NCI-H774 (cell line): ENCODE data around the gene MICAL3.
"Not testable (repeated sequence)": the region's sequence is repeated elsewhere in the genome, so short reads cannot be mapped to it uniquely, and the experiment has no call there.

Experiments
- DNase-seq: peaks from one replicate; lab custom pipeline; 2025; lab: John Stamatoyannopoulos, UW

MICAL3 gene

DNA sequence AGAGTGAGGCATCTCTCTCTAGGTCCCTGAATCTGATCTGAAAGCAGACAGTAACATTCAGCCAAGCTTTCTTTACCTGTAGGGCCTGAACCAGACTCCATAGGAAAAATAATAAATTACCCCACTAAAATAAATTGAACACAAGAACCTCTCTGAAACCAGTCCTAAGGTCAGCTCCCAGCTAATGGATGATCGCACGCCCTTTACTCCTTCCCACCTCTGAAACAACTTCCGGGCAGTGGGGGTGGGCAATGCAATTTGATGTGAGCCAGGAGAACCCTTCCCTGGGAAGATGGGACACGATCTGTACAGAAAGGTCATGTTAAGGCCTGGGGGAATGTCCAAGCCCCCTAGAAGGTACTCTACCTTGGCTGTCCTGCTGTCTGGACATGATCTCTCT lies 71.2 kb downstream of the MICAL3 start:
- no peak for DNase-seq

DNA sequence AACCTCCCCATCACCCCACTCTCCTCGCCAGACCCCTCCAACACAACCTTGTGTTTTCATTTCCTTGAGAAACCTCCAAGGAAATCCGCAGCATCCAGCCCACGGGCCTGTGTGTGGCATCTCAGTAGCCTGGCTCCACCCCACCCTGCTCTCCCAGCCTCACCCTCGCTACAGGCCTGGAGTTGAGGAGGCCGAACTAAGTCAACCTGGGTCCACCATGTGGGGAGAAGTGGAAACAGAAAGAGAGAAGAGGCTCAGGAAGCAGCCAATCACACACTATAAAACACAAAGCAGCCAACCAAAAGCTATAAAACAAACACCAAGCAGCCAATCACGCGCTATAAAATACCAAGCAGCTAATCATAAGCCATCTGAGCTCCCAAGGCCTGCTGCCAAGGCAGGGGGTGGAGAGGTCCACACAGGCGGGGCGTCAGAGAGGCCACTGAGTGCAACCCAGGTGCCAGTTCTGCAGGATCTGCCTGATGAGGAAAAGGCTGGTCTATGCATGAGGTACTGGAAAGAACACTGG lies 72.0 kb downstream of the MICAL3 start:
- DNase-seq = no peak

DNA sequence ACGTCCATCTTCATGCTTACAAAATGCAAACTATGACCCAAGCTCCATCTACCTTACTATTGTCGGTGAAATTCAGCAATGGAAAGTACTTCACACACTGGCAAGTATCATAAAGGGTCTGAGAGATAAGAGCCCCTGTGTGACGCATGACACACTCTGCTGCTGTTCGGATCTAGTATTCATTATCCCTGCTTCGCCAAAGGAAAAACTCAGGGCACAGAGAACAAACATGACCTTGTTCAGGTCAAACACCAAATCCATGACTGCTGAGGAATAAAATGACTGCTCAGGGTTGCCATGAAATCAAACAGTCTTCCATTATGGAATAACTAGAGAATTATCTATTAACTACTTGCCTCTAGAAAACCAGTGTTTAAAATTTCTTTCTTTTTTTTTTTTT lies 73.0 kb downstream of the MICAL3 start:
- no peak for DNase-seq

- no peak for DNase-seq
Measured at GRCh38 chr22:17950651-17951214, 73.6 kb downstream of the MICAL3 start.

DNA sequence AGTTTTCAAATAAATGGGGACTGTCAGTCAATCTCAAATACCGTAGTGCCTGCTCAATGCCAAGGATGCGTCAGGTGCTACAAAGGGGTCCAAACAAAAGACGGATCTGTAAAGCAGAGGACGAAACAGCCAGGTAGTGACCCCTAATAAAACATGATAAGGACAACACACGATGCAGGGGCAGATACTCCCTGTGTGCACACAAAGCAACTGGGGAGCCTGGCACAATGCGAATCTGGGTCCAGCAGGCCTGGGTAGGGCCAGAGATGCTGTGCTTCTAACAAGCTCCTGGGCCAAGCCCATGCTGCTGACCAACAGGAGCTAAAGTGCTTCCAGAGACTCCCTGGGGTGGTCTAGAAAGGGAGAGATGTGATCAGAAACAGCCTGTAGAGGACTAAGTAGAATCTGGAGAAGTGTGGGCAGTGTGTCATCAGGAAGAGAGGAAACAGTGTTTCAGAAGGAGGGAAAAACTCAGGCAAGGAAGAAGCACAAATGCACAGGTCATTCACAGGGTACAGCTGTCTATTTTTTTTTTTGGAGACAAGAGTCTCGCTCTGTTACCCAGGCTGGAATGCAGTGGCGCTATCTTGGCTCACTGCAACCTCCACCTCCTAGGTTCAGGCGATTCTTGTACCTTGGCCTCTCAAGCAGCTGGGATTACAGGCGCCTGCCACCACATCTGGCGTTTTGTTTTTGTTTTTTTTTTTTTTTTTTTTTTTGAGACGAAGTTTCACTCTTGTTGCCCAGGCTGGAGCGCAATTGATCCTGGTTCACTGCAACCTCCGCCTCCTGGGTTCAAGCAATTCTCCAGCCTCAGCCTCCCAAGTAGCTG lies 74.5 kb downstream of the MICAL3 start:
- DNase-seq = no peak

DNA sequence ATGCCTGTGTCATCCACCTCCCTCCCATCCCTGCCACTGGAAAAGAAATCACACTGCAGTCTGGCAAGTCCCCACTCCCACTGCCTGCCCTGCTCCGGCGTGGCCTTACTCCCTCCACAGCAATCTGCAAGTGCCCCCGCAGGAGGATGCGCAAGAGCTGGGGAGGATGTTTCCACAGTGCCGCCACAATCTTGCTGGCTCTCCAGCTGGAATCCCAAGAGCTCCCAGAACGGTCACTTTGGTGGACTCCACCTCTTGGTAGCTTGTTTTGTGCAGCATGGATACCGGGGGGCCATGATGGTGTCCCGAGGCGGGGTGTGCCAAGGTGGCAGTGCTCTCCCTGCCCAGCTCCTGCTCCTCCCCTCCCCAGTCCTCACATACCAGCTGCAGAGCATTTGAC lies 76.3 kb downstream of the MICAL3 start:
- no peak for DNase-seq

DNA sequence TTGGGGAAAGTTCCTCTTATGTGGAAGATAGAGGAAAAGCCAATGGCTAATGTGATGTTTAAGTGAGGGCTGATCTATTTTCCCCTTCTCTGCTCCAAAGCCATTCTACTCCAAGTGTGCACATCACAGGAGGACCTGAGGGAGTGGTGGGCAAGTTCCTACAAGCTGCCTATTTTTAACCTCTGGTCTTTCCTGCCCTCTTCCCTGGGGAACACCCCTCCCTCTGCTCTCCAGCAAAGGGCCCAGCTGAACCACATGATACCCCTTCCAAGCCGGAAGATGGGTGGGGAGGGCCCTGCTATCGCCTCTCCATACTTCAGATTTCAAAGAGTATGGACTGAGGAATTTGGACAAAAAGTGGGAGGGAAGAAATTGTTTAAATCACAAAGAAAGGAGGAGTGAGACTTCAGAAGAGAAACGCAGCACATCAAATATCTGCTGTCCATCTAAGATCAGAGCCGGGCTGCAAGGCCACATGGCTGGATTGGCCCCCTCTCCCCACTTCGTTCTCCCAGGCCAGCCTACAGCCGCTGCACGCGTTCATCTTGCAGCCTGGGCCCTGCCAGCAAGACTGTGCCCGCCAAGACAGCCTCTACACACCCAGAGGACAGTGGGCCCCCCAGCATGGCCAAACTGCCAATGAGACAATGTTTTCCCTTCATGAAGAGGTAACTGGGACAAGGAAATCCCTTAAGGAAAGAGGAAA lies 77.5 kb downstream of the MICAL3 start:
- no peak for DNase-seq

GRCh38 chr22:17945888-17946648 lies 78.3 kb downstream of the MICAL3 start:
- DNase-seq = no peak

DNA sequence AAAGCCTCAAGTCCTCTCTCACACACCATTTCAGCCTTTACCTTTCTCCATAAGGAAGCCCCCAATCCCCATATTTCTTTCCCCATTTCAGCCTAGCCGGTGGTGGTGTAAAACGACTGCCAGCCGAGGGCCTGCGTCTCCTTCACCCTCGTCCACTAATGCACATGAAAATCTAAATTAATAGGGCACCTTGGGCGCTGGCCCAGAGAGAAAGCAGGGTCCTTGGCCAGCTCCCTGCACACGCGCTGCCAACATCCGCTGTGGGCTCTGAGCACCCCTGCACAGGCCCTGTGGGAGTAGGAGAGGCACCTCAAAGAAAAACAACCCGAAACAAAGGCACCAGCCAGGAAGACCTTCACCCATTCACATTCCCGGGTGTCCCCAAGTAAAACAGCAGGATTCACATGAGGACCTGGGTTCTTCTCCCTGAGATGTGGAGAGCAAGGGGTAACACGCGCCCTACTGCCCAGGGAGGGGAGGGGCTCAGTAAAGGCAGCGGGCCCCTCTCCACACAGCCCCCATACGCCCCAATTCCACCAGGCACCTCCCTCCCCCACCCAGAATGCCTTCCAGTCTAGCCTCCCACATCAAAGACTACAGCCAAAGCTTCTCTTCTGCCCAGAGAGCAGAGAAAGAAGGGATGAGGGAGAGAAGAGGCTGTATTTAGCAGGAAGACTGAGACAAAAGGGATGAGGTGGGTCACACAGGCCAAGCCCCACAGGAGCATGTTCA lies 79.0 kb downstream of the MICAL3 start:
- DNase-seq = no peak

GRCh38 chr22:17944256-17944655 lies 80.1 kb downstream of the MICAL3 start:
- DNase-seq = no peak

DNA sequence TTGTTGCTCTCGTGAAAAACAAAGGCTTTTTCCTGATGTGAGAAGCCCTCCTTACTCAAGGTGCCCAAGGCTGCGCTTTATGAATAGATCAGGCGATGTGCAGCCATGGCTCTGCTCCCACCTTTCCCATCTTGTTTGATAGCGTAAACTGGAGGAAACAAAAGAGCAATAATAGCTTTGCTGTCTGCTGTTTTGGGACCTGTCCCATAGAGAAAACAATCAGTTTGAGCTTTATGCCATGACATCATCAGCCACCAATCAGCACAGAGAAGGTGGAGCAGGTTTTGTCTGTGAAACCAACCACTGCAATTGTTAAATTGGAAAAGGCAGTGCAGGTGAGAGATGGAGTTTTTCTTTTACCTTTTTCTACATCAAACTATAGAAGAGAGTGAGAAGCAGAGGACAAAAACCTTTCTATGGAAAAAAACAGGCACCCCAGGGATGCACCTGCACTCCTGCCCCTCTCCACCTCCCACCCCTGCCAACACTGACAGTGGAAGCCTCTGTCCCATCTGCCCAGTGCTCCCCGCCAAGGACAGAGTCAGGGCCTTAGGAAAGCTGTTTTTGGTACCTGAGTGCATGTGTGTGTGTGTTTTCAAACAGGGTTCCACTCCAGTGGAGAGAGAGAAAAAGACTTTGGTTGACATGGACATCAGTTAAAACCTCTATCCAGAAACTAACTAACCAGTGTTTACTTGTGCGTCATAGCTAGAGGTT lies 80.7 kb downstream of the MICAL3 start:
- DNase-seq = no peak

GRCh38 chr22:17942721-17943120 lies 81.6 kb downstream of the MICAL3 start:
- no peak for DNase-seq

GRCh38 chr22:17941471-17942406 lies 82.6 kb downstream of the MICAL3 start:
- no peak for DNase-seq

DNA sequence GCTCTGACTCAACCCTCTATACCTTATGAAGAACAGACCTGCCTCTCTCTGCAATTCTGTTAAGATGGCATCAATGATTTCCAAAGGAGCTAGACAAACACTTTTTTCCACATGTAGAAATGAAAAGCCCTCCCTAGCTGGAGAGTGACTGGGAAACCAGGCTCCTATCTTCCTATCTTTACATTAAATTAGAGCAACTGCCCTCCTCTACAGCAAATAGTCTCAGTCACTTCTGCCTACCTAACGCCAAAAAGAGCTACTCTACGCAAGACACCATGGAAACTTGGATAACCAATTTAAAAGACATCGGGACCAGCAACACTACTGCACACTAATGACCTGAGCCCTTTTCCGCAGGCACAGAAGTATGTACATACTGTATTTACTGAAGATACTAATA lies 84.8 kb downstream of the MICAL3 start:
- DNase-seq = no peak

- DNase-seq = no peak
Measured at GRCh38 chr22:17939011-17939410, 85.3 kb downstream of the MICAL3 start.

GRCh38 chr22:17938484-17938924 lies 85.9 kb downstream of the MICAL3 start:
- no peak for DNase-seq

GRCh38 chr22:17932457-17932856 lies 91.9 kb downstream of the MICAL3 start:
- DNase-seq = not testable (repeated sequence)

DNA sequence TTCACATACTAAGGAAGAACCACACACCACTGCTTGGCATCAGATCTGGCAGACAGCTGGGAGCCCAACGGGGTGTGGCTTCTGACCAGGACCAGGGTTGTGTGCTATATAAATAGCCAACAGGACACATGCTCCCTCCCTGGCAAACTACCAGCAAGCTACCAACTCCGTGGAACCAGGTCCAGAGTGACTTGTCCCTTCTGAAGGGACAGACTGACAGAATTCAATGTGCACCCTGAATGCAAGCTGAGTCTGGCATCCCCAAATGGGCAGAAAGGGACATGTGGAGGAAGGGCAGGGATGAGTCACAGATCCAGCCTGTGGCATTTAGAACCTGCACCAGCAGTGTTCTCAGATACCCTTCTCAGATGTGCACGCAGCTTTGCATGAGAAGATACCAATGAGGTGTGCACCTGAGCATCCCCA lies 92.9 kb downstream of the MICAL3 start:
- DNase-seq = no peak

- no peak for DNase-seq
Measured at GRCh38 chr22:17930455-17931313, 93.7 kb downstream of the MICAL3 start.
